NCI-H524 (cell line): ENCODE data around the gene ATAD3C.
"Not testable (repeated sequence)": the region's sequence is repeated elsewhere in the genome, so short reads cannot be mapped to it uniquely, and the experiment has no call there.

Source experiments
- DNase-seq, 2 experiments: peaks; one replicate each; lab custom pipeline; 2025; lab: John Stamatoyannopoulos, UW

The ATAD3C gene, protein sequence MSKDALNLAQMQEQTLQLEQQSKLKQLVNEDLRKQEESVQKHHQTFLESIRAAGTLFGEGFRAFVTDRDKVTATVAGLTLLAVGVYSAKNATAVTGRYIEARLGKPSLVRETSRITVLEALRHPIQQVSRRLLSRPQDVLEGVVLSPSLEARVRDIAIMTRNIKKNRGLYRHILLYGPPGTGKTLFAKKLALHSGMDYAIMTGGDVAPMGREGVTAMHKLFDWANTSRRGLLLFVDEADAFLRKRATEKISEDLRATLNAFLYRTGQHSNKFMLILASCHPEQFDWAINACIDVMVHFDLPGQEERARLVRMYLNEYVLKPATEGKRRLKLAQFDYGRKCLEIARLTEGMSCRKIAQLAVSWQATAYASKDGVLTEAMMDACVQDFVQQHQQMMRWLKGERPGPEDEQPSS

DNA sequence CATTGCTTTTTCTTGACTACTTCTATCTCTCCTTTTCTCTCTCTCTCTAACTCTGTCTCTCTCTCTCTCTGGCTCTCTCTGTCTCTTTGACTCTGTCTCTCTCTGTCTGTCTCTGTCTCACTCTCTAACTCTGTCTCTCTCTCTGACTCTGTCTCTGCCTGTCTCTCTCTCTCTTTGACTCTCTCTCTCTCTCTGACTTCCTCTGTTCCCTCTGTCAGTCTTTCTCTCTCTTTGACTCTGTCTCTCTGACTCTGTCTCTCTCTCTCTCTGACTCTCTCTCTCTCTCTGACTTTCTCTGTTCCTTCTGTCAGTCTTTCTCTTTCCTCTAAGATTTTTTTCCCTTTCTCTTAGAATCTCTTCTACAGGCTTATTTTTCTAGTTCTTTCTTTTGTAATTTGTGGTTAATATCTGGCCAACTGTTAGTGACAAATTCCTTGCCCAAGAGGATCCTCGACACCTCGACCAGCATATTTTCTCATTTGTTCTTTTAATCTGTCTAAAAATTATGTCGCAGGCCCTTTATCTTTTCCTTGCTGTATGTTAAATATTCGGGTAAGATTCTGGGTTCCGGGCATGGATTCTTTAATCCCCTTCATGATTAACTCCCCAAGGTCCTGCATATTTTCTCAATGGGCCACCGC lies at the start of gene ATAD3C:
Gene ATAD3C, plus strand, starts transcription at position 591 of the 641 bp plus-strand sequence. CDS start 995 bp downstream, outside the sequence.
- no peak for DNase-seq

DNA sequence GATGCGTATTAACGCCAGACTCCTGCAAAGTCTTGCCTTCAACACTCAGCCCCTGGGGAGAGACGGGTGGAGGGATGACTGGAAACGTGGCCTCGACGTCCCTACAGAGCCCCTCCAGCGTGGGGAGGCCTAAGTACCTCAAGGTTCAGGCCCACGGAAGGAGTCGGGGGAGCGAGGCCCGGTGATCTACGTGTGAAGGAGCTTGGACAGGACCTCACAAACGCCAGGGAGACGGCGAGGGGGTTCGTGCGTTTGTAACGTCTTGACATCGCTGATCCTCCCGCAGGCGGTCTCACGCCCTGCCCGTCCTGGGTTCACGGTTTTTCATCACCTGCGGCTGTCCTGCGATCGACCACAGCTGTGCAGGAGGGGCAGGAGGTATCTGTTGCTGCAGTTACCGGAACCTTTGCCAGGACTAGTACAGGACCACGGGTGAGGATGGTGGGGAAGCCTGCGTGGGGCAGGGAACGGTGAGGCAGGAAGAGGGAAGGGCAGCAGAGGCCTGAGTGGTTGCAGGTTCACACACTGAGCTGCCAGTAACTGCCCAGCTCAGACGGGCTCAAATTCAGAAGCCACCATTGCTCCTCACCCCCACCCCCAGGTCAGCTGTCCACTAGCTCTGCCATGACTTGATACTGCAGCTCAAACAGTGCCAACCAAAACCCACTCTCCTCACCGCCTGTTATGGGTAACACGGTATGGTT lies 49.5 kb upstream of the ATAD3C start:
- DNase-seq: no peak

DNA sequence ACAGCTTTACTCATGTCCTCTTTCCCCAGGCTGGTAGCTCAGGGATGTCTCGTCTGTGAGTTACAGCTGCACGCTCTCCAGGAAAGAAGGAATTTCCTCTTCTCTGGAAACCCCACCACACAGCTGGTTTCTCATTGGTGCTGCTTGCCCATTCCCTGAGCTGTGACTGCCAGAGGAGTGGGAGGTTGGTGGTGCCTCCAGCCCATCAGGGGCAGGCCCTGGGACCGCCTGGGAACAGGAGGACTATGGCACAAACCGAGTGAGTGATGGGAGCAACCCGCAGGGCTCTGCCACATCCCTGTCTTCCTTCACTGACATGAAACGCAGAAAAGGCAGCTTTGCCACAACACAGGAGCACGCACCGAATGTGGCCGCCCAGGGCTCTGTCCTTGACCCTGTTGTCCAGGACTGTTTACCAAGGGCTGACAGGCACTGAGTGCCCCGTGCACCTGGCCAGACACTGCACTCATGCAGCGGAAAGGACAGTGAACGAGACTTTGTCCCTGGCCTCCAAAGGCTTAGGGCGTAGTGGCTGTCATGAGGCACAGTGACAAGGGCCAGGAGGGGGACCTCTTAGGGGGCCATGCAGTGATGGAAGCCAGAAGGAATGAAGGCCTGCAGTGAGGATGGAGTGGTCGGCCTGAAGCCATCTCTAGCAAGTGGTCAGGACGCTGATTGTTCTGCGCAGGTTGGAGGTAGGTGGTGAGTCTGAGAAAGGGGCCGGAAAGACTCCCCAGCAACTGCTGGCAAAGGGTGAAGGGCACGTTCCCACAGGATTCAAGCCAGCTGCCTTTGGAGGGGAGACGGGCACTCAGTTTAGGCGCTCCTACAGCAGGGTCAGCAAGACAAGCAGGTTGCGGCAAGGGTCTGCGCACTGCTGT lies 48.7 kb upstream of the ATAD3C start:
- no peak for DNase-seq

DNA sequence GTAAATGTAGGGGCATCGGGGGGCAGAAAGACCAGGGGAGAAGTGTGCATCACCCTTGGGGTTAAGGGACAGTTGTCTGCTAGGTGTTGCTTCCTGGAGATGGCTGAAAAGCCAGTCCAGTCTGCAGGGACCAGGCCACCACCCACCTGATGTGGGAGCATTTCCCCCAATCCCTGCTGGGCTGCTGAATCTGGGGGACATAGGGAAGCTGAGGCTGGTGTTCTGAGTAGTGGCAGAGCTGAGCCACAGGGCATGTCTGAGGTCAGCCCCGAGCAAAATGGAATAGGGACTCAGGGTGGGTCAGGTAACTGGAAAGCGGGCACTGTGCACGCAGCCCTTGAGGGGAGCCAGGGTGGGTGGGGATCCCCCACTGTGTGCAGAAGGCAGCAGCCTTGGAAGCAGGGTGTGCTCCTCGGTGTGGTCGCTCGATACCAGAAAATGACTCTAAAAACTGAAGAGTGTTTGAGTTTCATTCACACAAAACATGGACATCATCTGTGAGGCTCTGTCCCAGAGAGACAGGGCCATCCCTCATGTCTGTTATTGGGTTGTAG lies 48.0 kb upstream of the ATAD3C start:
- DNase-seq: no peak

DNA sequence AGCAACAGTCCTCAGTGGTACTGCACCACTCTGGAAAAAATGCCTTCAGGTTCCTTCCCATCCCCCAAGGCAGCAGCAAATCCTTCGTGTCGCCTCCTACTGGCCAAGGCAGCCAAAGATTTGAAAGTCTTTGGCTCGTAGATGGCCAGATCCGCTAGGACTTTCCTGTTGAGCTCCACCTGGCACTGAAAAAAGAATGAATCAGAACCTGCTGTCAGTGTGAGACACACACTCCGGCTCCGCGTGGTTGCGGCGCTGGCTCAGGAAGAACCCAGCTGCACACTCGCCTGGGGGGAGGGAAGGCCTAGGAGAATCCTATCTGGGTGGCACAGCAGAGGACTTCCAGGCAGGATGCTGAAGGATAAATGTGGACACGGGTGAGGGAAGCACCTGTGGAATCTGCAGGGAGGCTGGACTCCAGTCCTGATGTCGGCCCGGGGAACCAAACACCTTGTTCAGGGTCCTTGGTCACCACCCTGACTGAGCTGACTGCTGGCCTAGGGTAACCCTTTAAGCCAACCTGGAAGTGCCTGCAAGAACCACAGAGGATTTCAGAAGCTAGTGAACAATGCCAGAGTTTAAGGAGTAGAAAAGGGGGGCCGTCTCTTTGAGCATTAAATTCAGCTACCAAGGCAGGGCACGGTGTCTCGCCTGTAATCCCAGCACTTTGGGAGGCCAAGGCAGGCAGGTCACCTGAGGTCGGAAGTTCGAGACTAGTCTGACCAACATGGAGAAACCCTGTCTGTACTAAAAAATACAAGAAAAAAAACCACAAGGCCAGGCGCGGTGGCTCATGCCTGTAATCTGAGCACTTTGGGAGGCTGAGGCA lies 47.2 kb upstream of the ATAD3C start:
- peak; percentile 17 to 42 for DNase-seq

DNA sequence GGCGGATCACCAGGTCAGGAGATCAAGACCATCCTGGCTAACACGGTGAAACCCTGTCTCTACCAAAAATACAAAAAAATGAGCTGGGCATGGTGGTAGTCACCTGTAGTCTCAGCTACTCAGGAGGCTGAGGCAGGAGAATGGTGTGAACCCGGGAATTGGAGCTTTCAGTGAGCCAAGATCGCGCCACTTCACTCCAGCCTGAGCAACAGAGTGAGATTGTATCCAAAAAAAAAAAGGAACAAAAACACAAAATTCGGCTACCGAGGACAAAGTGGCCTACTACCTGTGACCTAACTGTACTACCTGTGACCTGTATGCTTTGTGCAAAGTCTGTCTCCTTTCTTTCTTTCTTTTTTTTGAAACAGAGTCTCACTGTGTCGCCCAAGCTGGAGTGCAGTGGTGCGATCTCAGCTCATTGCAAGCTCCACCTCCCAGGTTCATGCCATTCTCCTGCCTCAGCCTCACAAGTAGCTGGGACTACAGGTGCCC lies 46.5 kb upstream of the ATAD3C start:
- DNase-seq: not testable (repeated sequence)

DNA sequence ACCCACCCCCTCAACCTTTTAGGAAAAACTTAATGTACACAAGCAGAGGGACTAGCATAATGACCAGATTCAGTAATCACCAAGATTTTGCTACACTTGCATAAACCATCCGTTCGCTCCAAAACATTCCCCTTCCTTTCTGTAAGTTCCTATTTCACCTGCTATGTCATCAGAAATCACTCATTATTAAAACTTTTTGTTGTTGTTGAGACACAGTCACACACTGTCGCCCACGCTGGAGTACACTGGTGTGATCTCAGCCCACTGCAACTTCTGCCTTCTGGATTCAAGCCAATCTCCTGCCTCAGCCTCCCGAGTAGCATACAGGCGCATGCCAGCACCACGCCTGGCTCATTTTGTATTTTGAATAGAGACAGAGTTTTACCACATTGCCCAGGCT lies 45.8 kb upstream of the ATAD3C start:
- DNase-seq: no peak

DNA sequence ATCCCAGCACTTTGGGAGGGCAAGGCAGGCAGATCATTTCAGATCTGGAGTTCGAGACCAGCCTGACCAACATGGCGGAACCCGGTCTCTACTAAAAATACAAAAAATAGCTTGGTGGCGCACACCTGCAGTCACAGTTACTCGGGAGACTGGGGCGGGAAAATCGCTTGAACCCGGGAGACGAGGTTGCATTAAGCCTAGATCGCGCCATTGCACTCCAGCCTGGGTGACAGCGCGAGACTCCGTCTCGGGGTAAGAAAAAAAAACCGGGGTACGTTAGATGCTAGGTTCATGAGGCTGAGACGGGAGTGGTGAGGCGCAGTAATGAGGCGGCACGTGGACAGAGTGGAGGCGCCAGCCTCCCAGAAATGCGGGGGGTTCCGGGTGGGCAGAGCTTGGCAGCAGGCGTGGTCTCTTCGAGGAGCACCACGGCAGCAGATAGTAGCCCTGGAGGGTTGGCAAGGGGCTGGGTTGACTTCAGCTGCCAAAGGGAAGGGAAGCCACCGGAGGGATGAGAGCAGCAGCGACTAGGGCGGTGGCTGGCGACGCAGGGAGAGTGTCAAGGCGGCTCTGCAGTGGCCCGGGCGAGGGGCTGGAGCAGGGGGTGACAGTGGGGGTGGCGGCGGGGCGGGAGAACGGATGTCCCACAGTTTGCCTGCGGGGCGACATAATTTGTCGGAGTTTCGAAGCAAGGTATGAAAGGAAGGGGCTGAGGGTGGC lies 43.2 kb upstream of the ATAD3C start:
- DNase-seq: no peak

DNA sequence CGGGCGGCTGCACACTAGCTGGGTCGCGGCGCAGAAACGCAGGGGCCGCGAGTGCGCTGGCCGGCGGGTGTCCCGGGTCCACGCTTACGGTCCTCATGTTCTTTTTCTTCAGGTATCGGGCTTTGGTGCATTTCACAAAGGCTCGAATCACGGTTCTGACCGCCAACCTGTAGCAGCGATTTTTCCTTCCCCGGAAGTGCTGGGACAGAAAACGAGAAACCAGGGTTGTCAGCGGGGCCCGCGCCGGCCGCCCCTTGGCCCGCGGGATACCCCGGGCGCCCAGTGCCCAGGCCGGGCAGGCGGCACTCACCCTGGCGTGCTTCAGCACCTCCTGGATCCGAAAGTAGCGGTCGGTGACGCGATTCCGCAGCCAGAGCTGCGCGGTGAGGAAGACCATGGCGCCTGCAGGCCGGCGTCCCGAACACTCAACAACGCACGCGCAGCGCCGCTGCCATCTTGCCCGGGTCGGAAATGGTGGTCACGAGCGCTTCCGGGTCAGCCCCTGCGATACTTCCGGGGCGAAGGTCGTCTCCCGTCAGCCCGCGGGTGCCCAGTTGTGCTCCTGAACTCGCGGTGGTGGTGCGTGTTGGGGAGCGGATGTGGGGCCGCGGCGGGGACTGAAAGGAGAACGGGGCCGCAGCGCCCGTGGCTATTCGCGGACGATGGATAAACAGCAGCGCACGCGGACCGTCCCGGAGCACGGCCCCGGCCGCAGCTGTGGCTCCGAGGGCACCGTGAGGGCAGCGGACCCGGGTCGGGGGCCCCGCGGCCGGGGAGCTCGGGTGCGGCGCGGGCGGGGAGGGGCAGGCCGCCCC lies 42.5 kb upstream of the ATAD3C start, which contains the start of gene MRPL20:
Gene MRPL20, minus strand, starts transcription at position 473 of the 815 bp plus-strand sequence. Its CDS starts 76 bp downstream, at position 397.
- peak; percentile 63 to 89 for DNase-seq

DNA sequence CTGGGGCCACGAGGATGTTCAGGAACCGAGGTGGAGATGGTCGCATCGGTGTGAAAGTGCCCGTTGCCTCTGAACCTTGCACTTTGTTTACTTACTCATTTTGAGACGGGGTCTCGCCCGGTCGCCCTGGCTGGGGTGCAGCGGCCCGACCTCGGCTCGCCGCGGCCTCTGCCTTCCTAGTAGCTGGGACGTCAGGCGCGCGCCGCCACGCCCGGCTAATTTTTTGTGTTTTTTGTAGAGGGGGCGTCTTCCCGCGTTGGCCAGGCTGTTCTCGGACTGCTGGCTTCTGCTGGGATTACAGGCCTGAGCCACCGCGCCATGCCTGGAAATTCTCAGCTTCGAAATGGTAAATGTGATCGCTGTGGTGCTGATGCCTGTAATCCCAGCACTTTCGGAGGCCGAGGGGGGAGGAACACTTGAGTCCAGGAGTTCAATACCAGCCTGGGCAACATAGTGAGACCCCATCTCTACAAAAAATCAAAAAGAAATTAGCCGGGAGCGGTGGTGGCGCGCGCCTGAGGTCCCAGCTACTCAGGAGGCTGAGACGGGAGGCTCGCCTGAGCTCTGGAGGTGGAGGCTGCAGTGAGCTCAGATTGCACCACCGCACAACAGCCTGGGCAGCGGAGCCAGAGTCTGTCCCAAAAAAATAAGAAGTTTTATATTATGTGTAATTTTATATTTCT lies 41.7 kb upstream of the ATAD3C start:
- no peak for DNase-seq

DNA sequence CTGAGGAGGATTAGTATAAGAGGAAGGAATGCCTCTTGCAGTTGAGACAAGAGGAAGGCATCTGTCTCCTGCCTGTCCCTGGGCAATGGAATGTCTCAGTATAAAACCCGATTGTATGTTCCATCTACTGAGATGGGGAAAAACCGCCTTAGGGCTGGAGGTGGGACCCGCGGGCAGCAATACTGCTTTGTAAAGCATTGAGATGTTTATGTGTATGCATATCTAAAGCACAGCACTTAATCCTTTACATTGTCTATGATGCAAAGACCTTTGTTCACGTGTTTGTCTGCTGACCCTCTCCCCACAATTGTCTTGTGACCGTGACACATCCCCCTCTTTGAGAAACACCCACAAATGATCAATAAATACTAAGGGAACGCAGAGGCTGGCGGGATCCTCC lies 39.3 kb upstream of the ATAD3C start:
- DNase-seq: not testable (repeated sequence)

DNA sequence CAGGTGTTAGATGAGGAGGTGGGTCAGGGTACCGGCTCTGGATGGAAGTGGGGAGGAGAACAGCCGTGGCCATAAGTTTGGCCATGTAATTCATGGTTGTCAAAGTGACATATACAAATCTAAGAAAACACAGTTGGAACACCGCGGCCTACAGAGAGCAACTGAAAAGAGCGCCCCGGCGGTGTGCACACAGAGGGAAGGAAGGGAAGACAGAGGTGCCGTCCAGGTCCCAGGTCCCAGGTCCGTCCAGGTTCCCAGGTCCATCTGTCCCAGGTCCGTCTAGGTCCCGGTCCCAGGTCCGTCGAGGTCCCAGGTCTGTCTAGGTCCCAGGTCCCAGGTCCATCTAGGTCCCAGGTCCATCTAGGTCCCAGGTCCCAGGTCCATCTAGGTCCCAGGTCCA lies 37.9 kb upstream of the ATAD3C start:
- DNase-seq: no peak

DNA sequence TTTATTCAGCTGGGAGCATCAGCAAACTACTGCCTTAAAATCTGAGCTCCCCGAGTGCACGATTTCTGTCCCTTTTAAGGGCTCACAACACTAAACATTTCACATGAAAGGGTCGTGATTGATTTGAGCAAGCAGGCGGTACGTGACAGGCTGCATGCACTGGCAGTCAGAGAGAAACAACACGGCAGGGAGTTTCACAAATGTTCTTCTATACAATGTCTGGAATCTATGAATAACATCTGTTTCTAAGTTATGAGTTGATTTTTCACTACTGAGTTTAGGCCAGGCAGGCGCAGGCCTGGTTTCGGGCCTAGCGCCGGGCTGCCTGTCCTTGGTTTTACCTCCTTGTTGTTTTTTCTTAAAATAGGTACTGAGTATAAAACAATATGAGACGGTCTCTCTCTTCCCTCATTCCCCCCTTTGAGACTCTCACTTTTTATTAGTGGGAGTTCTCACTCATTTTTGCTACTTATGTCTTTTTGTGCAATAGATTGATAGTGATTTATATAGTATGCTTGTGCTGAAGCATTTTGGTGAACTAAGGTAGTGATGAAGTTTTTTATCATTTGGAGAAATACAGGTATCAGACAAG lies 37.1 kb upstream of the ATAD3C start:
- not testable (repeated sequence) for DNase-seq

DNA sequence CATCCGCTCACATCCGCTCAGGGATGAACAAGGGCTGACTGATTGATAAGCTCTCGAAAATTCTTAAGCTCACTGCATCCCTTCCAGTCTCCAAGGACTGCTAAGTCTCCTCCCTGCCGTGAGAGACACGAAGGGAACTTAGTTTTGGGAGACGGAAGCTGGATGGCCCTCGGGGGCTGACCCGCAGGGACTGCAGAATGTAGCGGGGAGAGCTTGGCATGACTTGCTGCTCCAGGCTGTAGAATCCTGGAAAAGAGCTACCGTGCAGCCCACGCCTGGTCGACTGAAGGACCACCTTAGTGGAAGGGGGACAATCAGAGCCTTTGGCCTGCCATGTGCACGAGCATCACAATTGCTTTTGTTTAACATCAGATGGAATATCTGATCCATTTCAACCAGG lies 33.7 kb upstream of the ATAD3C start:
- DNase-seq: no peak

DNA sequence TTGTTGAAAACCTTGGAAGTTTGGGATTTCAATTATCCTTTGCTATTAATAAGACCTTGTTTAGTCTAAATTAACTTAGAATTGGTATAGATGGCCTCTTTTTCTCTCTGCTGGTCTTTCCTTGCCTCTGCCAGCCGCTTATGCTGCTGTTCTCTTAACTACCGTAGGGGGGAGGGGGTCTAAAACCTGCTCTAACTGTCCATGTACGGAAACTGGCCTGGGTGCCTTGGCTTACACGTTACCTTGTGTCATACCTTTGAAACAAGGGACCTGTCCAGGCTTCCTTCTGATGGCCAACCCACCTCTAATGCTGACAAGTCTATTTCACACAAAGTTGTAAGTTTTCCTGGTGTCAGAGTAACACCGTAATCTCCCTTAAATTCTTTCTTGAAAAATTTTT lies 32.1 kb upstream of the ATAD3C start:
- DNase-seq: peak in 1 of 2 experiments; percentile 28

DNA sequence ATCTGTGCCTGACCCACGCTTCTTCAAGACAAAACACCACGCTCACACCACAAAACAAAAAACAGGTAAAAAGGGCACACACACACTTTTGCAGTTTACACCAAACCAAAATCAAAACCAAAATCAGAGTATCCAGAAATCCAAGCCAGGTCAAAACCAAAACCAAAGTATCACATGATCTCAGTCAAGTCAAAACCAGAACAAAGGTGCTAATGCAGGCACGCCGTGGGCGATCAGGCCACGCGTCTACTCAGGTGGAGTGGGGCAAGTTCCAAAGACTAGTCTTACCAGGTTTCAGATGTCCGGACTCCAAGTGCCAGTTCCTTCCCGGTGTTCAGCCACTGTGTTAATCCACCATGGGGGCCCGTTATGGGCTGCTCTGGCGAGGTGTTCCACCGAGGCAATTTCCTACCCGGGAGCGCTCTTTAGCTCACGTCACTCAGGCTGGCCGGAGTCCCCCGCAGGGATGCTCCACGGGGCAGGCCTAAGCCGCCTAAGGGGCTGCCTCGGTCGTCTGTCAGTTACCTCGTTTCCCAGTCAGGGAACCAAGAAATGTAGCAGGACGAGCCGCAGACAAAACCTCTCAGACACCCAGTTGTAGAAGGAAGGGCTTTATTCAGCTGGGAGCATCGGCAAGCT lies 31.5 kb upstream of the ATAD3C start:
- not testable (repeated sequence) for DNase-seq
